NOMO-1 treated with DMSO at 0.1 percent for 48 hours (cell line): Measurements from ENCODE around the gene MAP6D1.
A peak's percentile ranks its signal among the peaks of the same experiment; 100 is the strongest.

Experiments
- DNase-seq: peaks from one replicate; lab custom pipeline; 2025; ENCODE audit not compliant: unreplicated experiment; lab: John Stamatoyannopoulos, UW

MAP6D1 gene

GRCh38 chr3:183801601-183802000 lies 23.8 kb downstream of the MAP6D1 start:
- no peak for DNase-seq

- DNase-seq, result no peak
Observed at GRCh38 chr3:183800243-183800863, 25.0 kb downstream of the MAP6D1 start.

GRCh38 chr3:183799461-183799860 lies 25.9 kb downstream of the MAP6D1 start:
- DNase-seq, result no peak

GRCh38 chr3:183797996-183798395 lies 27.4 kb downstream of the MAP6D1 start:
- DNase-seq, result no peak

GRCh38 chr3:183796372-183796771 lies 29.0 kb downstream of the MAP6D1 start:
- no peak for DNase-seq

- no peak for DNase-seq
Observed at GRCh38 chr3:183794452-183794851, 30.9 kb downstream of the MAP6D1 start.

- no peak for DNase-seq
Observed at GRCh38 chr3:183792976-183793375, 32.4 kb downstream of the MAP6D1 start.

GRCh38 chr3:183790700-183791099 lies 34.7 kb downstream of the MAP6D1 start:
- no peak for DNase-seq

- no peak for DNase-seq
Observed at GRCh38 chr3:183789826-183790225, 35.6 kb downstream of the MAP6D1 start.

GRCh38 chr3:183784503-183784902 lies 40.9 kb downstream of the MAP6D1 start:
- DNase-seq, result peak; percentile 3

GRCh38 chr3:183782576-183783276 lies 42.7 kb downstream of the MAP6D1 start:
- no peak for DNase-seq

- DNase-seq, result no peak
Observed at GRCh38 chr3:183781246-183781645, 44.1 kb downstream of the MAP6D1 start.

- peak; percentile 82 for DNase-seq
Observed at GRCh38 chr3:183779896-183780465, 45.4 kb downstream of the MAP6D1 start.

- DNase-seq, result no peak
Observed at GRCh38 chr3:183777016-183777618, 48.3 kb downstream of the MAP6D1 start.

GRCh38 chr3:183776451-183776850 lies 48.9 kb downstream of the MAP6D1 start:
- peak; percentile 54 for DNase-seq

GRCh38 chr3:183775781-183776180 lies 49.6 kb downstream of the MAP6D1 start:
- DNase-seq, result peak; percentile 22

- DNase-seq, result no peak
Observed at GRCh38 chr3:183774631-183775030, 50.7 kb downstream of the MAP6D1 start.

GRCh38 chr3:183769453-183769852 lies 55.9 kb downstream of the MAP6D1 start:
- DNase-seq, result no peak

- no peak for DNase-seq
Observed at GRCh38 chr3:183768114-183768513, 57.3 kb downstream of the MAP6D1 start.

- peak; percentile 63 for DNase-seq
Observed at GRCh38 chr3:183766745-183767606, 58.4 kb downstream of the MAP6D1 start.

GRCh38 chr3:183766107-183766506 lies 59.3 kb downstream of the MAP6D1 start:
- no peak for DNase-seq
